Cardiac ventricle fibroblast (primary cell): ENCODE measurements around the gene RPL18. TPM values are rescaled to one million over a fixed set of nuclear protein-coding genes. Genes with fewer than 3 reads are reported as not detected.

Experiments used
- total RNA-seq: library from RNA; depleted of rRNA; stranded (reverse); fragments of >200 nt; gene quantifications from 2 replicates; pipeline ENCODE4 v1.2.3, GENCODE V29; 2015

RPL18 gene
- 2,209 and 2,294 TPM in 2 replicates for total RNA-seq

GRCh38 chr19:48618916-48619691, at the start of gene RPL18, which contains the start of gene SPHK2:
RPL18 (minus strand) TSS chr19:48619178; CDS start chr19:48619143, 35 bp downstream.
SPHK2 (plus strand) TSS chr19:48619506; CDS start chr19:48620515, 1,009 bp downstream.

GRCh38 chr19:48646001-48646721, 27.2 kb upstream of the RPL18 start, which contains the start of gene CA11:
CA11 (minus strand) TSS chr19:48646187; CDS start chr19:48645632, 555 bp downstream.

GRCh38 chr19:48636859-48637448, 18.0 kb upstream of the RPL18 start, which contains the start of gene DBP:
DBP (minus strand) TSS chr19:48637379; CDS start chr19:48636994, 385 bp downstream.

GRCh38 chr19:48614436-48615230, 4.3 kb downstream of the RPL18 start, which contains the start of gene FAM83E:
FAM83E (minus strand) TSS chr19:48615076; CDS start chr19:48613372, 1,704 bp downstream.

GRCh38 chr19:48606463-48607358, 12.3 kb downstream of the RPL18 start, which contains the start of gene SPACA4:
SPACA4 (plus strand) TSS chr19:48606742; CDS start chr19:48606979, 237 bp downstream.

Other genes with a start within 250 kb of the RPL18 start
- gene KDELR1, start 227.6 kb downstream of the RPL18 start, total RNA-seq: 192 and 204 TPM in 2 replicates
- gene GRIN2D, start 225.5 kb downstream of the RPL18 start, total RNA-seq: 2.1 and 2.4 TPM in 2 replicates
- gene GRWD1, start 173.2 kb downstream of the RPL18 start, total RNA-seq: 26.4 and 35.5 TPM in 2 replicates
- gene KCNJ14, start 163.6 kb downstream of the RPL18 start, total RNA-seq: 1.1 and 1.3 TPM in 2 replicates
- 20.3 and 57.3 TPM in 2 replicates for gene CYTH2, start 149.8 kb downstream of the RPL18 start, total RNA-seq
- not detected in 2 replicates for gene LMTK3, start 107.3 kb downstream of the RPL18 start, total RNA-seq
- gene SULT2B1, start 67.0 kb downstream of the RPL18 start, total RNA-seq: not detected in 2 replicates
- gene SPACA4, start 12.4 kb downstream of the RPL18 start, total RNA-seq: not detected in 2 replicates
- not detected in 2 replicates for gene FAM83E, start 4.1 kb downstream of the RPL18 start, total RNA-seq
- 11.5 and 14.0 TPM in 2 replicates for gene SPHK2, start 328 bp upstream of the RPL18 start, total RNA-seq
- gene DBP, start 18.2 kb upstream of the RPL18 start, total RNA-seq: 11.5 and 14.2 TPM in 2 replicates
- gene CA11, start 27.0 kb upstream of the RPL18 start, total RNA-seq: 1.3 and 2.5 TPM in 2 replicates
- not detected in 2 replicates for gene NTN5, start 53.8 kb upstream of the RPL18 start, total RNA-seq
- gene FUT2, start 76.8 kb upstream of the RPL18 start, total RNA-seq: not detected in 2 replicates
- gene MAMSTR, start 100.5 kb upstream of the RPL18 start, total RNA-seq: 0.62 and 2.3 TPM in 2 replicates
- 3.7 and 4.1 TPM in 2 replicates for gene RASIP1, start 121.4 kb upstream of the RPL18 start, total RNA-seq
- not detected in 2 replicates for gene IZUMO1, start 127.7 kb upstream of the RPL18 start, total RNA-seq
- gene FUT1, start 133.5 kb upstream of the RPL18 start, total RNA-seq: 0.06 and 0.29 TPM in 2 replicates
- not detected in 2 replicates for gene FGF21, start 136.3 kb upstream of the RPL18 start, total RNA-seq
- gene BCAT2, start 191.9 kb upstream of the RPL18 start, total RNA-seq: 25.1 and 30.3 TPM in 2 replicates
- gene HSD17B14, start 217.3 kb upstream of the RPL18 start, total RNA-seq: 3.0 TPM in 1 of 2 replicates, not detected in the other
- 47.2 and 48.1 TPM in 2 replicates for gene PLEKHA4, start 249.4 kb upstream of the RPL18 start, total RNA-seq